KMS-11 (cell line): ENCODE results near the gene PIEZO2.
A peak's percentile ranks its signal among the peaks of the same experiment; 100 is the strongest.

Experiments used
- H2AFZ ChIP-seq: fragments of 200-600 bp; sonication (generic); 2 replicates; pipeline ENCODE4 v1.6.1; 2016; ENCODE audit warnings: antibody characterized with exemption, mixed run types, low read depth
- H3K27ac ChIP-seq: fragments of 200-600 bp; sonication (generic); 2 replicates; pipeline ENCODE4 v1.6.1; 2016; ENCODE audit warnings: mild to moderate bottlenecking, mixed run types
- H3K27me3 ChIP-seq: fragments of 200-600 bp; sonication (generic); 2 replicates; pipeline ENCODE4 v1.6.1; 2017; ENCODE audit warnings: mild to moderate bottlenecking, low read depth, mixed run types, moderate library complexity; ENCODE audit not compliant: insufficient read depth
- H3K36me3 ChIP-seq: fragments of 200-600 bp; sonication (generic); 2 replicates; pipeline ENCODE4 v1.6.1; 2017; ENCODE audit warnings: mild to moderate bottlenecking, mixed run types; ENCODE audit not compliant: insufficient read depth
- H3K4me1 ChIP-seq: fragments of 200-600 bp; sonication (generic); 2 replicates; pipeline ENCODE4 v1.6.1; 2016; ENCODE audit warnings: mild to moderate bottlenecking, low read depth, mixed run types; ENCODE audit not compliant: poor library complexity, severe bottlenecking
- H3K4me2 ChIP-seq: fragments of 200-600 bp; sonication (generic); 2 replicates; pipeline ENCODE4 v1.7.0; 2016; ENCODE audit warnings: mild to moderate bottlenecking, mixed run types
- H3K4me3 ChIP-seq: fragments of 200-600 bp; sonication (generic); IDR thresholded peaks from 2 replicates; pipeline ENCODE4 v1.6.1; 2017; ENCODE audit warnings: low read depth, low read length, mixed read lengths; ENCODE audit not compliant: insufficient read depth
- H3K79me2 ChIP-seq: fragments of 200-600 bp; sonication (generic); 2 replicates; pipeline ENCODE4 v1.6.1; 2016; ENCODE audit warnings: low read depth, mixed run types; ENCODE audit not compliant: insufficient read depth
- H3K9ac ChIP-seq: fragments of 200-600 bp; sonication (generic); 2 replicates; pipeline ENCODE4 v1.6.1; 2016; ENCODE audit warnings: mild to moderate bottlenecking, mixed run types
- H4K20me1 ChIP-seq: fragments of 200-600 bp; sonication (generic); 2 replicates; pipeline ENCODE4 v1.6.1; 2016; ENCODE audit warnings: mild to moderate bottlenecking, mixed run types; ENCODE audit not compliant: insufficient read depth
- CTCF ChIP-seq: fragments of 200-600 bp; sonication (generic); conservative IDR thresholded peaks from 2 replicates; pipeline ENCODE4 v1.6.1; 2017; ENCODE audit warnings: low read depth, mild to moderate bottlenecking, antibody characterized with exemption, low read length, moderate library complexity, mixed read lengths

Gene PIEZO2

GRCh38 chr18:10798727-10799550 is 350.4 kb downstream of the PIEZO2 start:
- Histone ChIP-seq H2AFZ (peak overlapping the region; percentile 24; the same call in 1 of the 2 replicates), H3K27me3 (no peaks in the 10 kb centered on the region), H3K27ac (peak overlapping the region; percentile 80), H3K4me1 (peaks cover 53% of the 10 kb centered on the region), H3K4me2 (peak overlapping the region; percentile 86), H3K36me3 (no peaks in the 10 kb centered on the region), H4K20me1 (no peaks in the 10 kb centered on the region), H3K79me2 (no peaks in the 10 kb centered on the region), H3K9ac (peak overlapping the region; percentile 35; the same call in 1 of the 2 replicates), H3K4me3 (no peak overlapping the region)
- TF ChIP-seq CTCF, result no peak

GRCh38 chr18:10797896-10798295 is 351.5 kb downstream of the PIEZO2 start:
- H3K27ac ChIP-seq, result peak overlapping the region; percentile 80
- no peaks in the 10 kb centered on the region for H3K36me3 ChIP-seq
- TF ChIP-seq CTCF, result no peak
- no peak overlapping the region for H3K4me3 ChIP-seq
- peaks cover 53% of the 10 kb centered on the region for H3K4me1 ChIP-seq
- no peaks in the 10 kb centered on the region for H4K20me1 ChIP-seq
- H3K9ac ChIP-seq, result peak overlapping the region; percentile 35; the same call in 1 of the 2 replicates
- H3K4me2 ChIP-seq, result peak overlapping the region; percentile 86
- no peaks in the 10 kb centered on the region for H3K79me2 ChIP-seq
- H3K27me3 ChIP-seq, result no peaks in the 10 kb centered on the region
- peak overlapping the region; percentile 24; the same call in 1 of the 2 replicates for H2AFZ ChIP-seq

- H3K36me3 ChIP-seq, result no peaks in the 10 kb centered on the region
- H4K20me1 ChIP-seq, result no peaks in the 10 kb centered on the region
- H3K4me1 ChIP-seq, result peaks cover 38% of the 10 kb centered on the region
- no peak overlapping the region for H3K4me3 ChIP-seq
- no peaks in the 10 kb centered on the region for H3K79me2 ChIP-seq
- no peak overlapping the region for H3K27ac ChIP-seq
- no peak overlapping the region for H3K4me2 ChIP-seq
- no peak for TF ChIP-seq CTCF
- H2AFZ ChIP-seq, result no peak overlapping the region
- H3K27me3 ChIP-seq, result no peaks in the 10 kb centered on the region
- H3K9ac ChIP-seq, result no peak overlapping the region
These were observed 354.6 kb downstream of the PIEZO2 start for GRCh38 chr18:10794771-10795170.

GRCh38 chr18:10793730-10794370 is 355.5 kb downstream of the PIEZO2 start:
- H3K36me3 ChIP-seq, result no peaks in the 10 kb centered on the region
- no peak overlapping the region for H3K9ac ChIP-seq
- H3K27ac ChIP-seq, result no peak overlapping the region
- no peak for TF ChIP-seq CTCF
- no peak overlapping the region for H2AFZ ChIP-seq
- peaks cover 33% of the 10 kb centered on the region for H3K4me1 ChIP-seq
- no peaks in the 10 kb centered on the region for H4K20me1 ChIP-seq
- H3K79me2 ChIP-seq, result no peaks in the 10 kb centered on the region
- H3K4me2 ChIP-seq, result no peak overlapping the region
- H3K27me3 ChIP-seq, result no peaks in the 10 kb centered on the region
- no peak overlapping the region for H3K4me3 ChIP-seq
